H1 (cell line): ENCODE results near the gene CEP128. TPM values are rescaled to one million over a fixed set of nuclear protein-coding genes. Genes with fewer than 3 reads are reported as not detected.

Experiments used
- polyA plus RNA-seq, 7 experiments: library from polyadenylated mRNA; depleted of rRNA in 3 of 7; stranded (reverse) in 5 of 7; unstranded in 2 of 7; fragments of >200 nt in 5 of 7; fragments of 200-250 nt in 2 of 7; gene quantifications; 1 replicate in 5 of 7; 2 replicates in 1 of 7; 4 replicates in 1 of 7; pipeline versions ENCODE4 v1.2.1 to v1.2.3, GENCODE V29; 2011 to 2013; ENCODE audit warnings: missing spikeins in 2 of 7, mixed read lengths in 2 of 7
- total RNA-seq: library from RNA; stranded (reverse); fragmentation: NEBNext Ultra II Directional; extraction: Animal tissue kit (Norgen Biotek cat#: 25700); gene quantifications from 2 replicates; pipeline ENCODE4 v1.2.1, GENCODE V29; 2021
- TF ChIP-seq, protein P1 (sequence below): IDR thresholded peaks from 2 replicates; pipeline ENCODE4 v1.6.1; 2012; ENCODE audit warnings: inconsistent platforms
- TF ChIP-seq, protein P2 (sequence below): IDR thresholded peaks from 2 replicates; pipeline ENCODE4 v1.6.1; 2012; ENCODE audit warnings: low read length, inconsistent platforms

CEP128 gene
- total and polyA plus RNA-seq, 2 of the 8 experiments (the other 6 are each of a cell fraction or from before 2014, with no cell fraction given) = 1.9 to 17.0 TPM

DNA sequence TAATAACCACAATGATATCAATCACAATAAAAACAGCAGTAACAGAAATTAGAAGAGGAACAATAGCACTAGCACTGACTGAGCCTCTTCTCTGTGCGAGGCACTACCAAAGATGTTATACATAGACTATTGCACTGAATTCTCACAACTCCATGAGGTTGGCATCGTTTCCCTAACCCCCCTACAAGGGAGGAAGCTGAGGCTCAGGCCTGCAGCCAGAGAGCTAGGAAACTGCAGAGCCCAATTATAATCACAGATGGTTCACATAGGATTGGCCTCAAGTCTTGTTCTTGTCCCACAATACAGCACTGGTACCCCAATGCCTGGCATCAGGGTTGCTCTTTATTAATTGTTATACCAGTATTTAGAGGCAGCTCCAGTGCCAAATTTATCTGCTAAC lies 278.0 kb downstream of the CEP128 start (continued):
- TF ChIP-seq, protein P1, sequence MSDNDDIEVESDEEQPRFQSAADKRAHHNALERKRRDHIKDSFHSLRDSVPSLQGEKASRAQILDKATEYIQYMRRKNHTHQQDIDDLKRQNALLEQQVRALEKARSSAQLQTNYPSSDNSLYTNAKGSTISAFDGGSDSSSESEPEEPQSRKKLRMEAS = no peak
- TF ChIP-seq, protein P2, sequence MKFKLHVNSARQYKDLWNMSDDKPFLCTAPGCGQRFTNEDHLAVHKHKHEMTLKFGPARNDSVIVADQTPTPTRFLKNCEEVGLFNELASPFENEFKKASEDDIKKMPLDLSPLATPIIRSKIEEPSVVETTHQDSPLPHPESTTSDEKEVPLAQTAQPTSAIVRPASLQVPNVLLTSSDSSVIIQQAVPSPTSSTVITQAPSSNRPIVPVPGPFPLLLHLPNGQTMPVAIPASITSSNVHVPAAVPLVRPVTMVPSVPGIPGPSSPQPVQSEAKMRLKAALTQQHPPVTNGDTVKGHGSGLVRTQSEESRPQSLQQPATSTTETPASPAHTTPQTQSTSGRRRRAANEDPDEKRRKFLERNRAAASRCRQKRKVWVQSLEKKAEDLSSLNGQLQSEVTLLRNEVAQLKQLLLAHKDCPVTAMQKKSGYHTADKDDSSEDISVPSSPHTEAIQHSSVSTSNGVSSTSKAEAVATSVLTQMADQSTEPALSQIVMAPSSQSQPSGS = no peak
